NCI-H2171 (cell line): ENCODE results near the gene AARS1.
"Not testable (repeated sequence)": the region's sequence is repeated elsewhere in the genome, so short reads cannot be mapped to it uniquely, and the experiment has no call there.

ENCODE experiments used
- DNase-seq: peaks from one replicate; lab custom pipeline; 2025; lab: John Stamatoyannopoulos, UW

Gene AARS1

DNA sequence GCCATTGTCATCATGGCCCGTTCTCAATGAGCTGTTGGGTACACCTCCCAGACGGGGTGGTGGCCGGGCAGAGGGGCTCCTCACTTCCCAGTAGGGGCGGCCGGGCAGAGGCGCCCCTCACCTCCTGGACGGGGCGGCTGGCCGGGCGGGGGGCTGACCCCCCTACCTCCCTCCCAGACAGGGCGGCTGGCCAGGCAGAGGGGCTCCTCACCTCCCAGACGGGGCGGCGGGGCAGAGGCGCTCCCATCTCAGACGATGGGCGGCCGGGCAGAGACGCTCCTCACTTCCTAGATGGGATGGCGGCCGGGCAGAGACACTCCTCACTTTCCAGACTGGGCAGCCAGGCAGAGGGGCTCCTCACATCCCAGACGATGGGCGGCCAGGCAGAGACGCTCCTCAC is 64.7 kb downstream of the AARS1 start:
- not testable (repeated sequence) for DNase-seq

DNA sequence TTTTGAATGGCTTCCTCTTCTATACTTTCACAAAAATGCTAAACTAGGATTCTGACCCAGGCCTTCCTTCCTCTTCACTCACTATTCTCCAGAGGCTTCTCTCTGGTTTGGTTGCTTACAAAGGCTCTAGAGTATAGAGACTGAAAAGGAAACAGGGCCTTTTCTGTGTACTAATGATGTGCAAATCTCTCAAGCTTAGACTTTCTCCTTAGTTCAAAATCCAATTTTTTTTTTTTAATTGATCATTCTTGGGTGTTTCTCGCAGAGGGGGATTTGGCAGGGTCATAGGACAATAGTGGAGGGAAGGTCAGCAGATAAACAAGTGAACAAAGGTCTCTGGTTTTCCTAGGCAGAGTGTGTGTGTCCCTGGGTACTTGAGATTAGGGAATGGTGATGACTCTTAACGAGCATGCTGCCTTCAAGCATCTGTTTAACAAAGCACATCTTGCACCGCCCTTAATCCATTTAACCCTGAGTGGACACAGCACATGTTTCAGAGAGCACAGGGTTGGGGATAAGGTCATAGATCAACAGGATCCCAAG is 65.3 kb downstream of the AARS1 start:
- not testable (repeated sequence) for DNase-seq

DNA sequence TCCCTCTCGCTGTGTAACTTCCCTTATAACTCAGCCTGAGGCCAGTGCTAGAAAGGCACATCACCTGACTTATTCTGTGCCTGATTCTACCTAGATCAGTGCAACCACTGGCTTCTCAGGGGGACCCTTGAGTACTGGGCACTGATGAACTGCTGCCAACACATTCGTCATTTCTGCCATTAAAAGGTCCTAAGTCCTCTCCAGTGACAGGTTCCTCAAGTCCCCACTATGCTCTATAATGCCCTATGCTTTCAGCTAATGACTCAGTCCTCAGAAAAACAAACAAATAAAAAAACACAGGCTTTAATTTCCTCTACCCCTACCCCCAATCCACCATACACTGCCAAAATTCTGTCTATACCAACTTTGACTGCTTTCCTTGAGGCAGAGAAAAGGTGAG is 66.1 kb downstream of the AARS1 start:
- DNase-seq: not testable (repeated sequence)

DNA sequence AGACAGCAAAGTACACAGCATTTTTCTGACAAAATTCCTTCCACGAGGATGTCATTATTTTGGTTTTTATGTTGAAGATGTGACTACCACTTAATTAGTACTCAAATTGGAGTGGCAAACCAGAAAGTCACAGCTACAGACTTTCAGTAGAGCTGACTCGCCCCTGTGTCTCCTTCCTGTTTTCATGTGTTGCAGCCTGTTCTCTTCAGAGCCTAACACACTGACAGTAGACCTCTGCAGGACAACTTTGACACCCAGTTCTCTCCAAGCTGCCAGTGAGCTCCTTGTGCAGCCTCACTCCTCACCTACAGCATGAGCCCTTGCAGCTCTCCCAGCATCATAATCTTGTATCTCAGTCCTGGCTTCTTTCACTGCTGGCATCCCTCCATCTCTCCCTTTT is 66.7 kb downstream of the AARS1 start:
- DNase-seq: not testable (repeated sequence)

DNA sequence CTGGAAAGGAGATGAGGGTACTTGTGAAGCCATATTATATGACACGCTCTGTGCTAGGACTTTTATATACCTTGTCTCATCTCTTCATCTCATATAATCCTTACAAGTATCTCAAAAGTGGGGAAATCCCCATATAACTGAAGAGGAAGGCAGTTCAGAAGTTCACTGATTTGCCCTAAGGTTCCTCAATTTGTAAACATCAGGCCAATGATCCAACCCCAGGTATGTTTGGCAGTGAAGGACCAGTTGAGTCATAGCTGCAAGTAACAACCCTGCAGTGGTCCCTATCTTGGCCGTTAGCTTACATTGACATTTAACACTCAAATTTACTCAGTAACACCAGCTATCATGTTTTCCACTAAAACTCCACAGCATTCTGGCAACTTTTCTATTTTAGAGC is 70.7 kb downstream of the AARS1 start:
- not testable (repeated sequence) for DNase-seq

DNA sequence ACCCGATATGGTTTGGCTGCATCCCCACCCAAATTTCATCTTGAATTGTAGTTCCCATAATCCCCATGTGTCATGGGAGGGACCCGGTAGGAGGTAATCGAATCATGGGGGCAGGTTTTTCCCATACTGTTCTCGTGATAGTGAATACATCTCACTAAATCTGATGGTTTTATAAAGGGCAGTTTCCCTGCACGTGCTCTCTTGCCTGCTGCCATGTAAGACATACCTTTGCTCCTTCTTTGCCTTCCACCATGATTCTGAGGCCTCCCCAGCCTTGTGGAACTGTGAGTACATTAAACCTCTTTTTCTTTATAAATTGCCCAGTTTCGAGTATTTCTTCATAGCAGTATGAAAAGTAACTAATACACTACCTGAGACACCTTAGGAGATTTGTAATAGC is 82.9 kb downstream of the AARS1 start:
- not testable (repeated sequence) for DNase-seq

DNA sequence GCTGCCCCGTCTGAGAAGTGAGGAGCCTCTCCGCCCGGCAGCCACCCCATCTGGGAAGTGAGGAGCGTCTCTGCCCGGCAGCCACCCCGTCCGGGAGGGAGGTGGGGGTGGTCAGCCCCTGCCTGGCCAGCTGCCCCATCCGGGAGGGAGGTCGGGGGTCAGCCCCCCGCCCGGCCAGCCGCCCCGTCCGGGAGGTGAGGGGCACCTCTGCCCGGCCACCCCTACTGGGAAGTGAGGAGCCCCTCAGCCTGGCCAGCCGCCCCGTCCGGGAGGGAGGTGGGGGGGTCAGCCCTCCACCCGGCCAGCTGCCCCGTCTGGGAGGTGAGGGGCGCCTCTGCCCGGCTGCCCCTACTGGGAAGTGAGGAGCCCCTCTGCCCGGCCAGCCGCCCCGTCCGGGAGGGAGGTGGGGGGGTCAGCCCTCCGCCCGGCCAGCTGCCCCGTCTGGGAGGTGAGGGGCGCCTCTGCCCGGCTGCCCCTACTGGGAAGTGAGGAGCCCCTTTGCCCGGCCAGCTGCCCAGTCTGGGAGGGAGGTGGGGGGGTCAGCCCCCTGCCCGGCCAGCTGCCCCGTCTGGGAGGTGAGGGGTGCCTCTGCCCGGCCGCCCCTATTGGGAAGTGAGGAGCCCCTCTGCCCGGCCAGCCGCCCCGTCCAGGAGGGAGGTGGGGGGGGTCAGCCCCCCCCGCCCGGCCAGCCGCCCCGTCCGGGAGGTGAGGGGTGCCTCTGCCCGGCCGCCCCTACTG is 84.5 kb downstream of the AARS1 start:
- DNase-seq: not testable (repeated sequence)

DNA sequence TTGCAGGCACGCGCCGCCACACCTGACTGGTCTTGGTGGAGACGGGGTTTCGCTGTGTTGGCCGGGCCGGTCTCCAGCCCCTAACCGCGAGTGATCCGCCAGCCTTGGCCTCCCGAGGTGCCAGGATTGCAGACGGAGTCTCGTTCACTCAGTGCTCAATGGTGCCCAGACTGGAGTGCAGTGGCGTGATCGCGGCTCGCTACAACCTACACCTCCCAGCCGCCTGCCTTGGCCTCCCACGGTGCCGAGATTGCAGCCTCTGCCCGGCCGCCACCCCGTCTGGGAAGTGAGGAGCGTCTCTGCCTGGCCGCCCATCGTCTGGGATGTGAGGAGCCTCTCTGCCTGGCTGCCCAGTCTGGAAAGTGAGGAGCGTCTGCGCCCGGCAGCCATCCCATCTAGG is 85.3 kb downstream of the AARS1 start:
- DNase-seq: not testable (repeated sequence)

DNA sequence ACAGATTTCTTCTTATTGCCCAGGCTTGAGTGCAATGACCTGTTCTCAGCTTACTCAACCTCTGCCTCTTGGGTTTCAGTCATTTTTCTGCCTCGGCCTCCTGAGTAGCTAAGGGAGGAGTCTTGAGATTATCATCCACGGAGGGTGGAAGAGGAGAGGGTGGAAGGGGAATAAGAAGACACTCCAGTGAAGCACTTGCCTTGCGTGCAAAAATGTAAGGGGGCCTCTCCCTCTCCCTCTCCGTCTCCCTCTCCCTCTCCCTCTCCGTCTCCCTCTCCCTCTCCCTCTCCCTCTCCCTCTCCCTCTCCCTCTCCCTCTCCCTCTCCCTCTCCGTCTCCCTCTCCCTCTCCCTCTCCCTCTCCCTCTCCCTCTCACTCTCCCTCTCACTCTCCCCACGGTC is 85.8 kb downstream of the AARS1 start:
- not testable (repeated sequence) for DNase-seq
